22Rv1 (cell line): ENCODE measurements around the gene BUB3.
"Not testable (repeated sequence)": the region's sequence is repeated elsewhere in the genome, so short reads cannot be mapped to it uniquely, and the experiment has no call there.

ENCODE experiments used
- CTCF ChIP-seq: fragments of 450-650 bp; IDR thresholded peaks from 2 replicates; pipeline ENCODE4 v1.5.1; 2017; ENCODE audit warnings: mild to moderate bottlenecking
- ZFX ChIP-seq: fragments of 450-650 bp; IDR thresholded peaks from 2 replicates; pipeline ENCODE4 v1.6.1; 2017; ENCODE audit warnings: antibody characterized with exemption, borderline replicate concordance

- not testable (repeated sequence) for TF ChIP-seq ZFX, CTCF
Observed at GRCh38 chr10:123178390-123178789, 24.2 kb downstream of the BUB3 start.
